Occipital lobe (tissue), 2 donors: ENCODE results near the gene PIH1D2. TPM values are rescaled to one million over a fixed set of nuclear protein-coding genes. Genes with fewer than 3 reads are reported as not detected.

ENCODE experiments used
- small RNA-seq: library from RNA; depleted of rRNA; stranded (forward); fragments of <200 nt; gene quantifications from one replicate; pipeline ENCODE3, GENCODE V24; 2014
- total RNA-seq: library from RNA; depleted of rRNA; stranded (reverse); fragments of >200 nt; gene quantifications from one replicate; pipeline ENCODE4 v1.2.3, GENCODE V29; 2014

The PIH1D2 gene
- total RNA-seq, 1 donor from 2014 or later = 2.0 TPM

Small RNA genes within 50 kb of the gene (small RNA-seq; reads per million reads assigned to genes)
- not detected for gene AP000907.3
- not detected for gene RNU6-893P

Other genes starting within 250 kb of the PIH1D2 start
- gene ALG9, start 202.4 kb downstream of the PIH1D2 start, total RNA-seq = 95.6 TPM
- gene FDXACB1, start 194.9 kb downstream of the PIH1D2 start, total RNA-seq = 12.8 TPM
- gene CFAP68, start 194.5 kb downstream of the PIH1D2 start, total RNA-seq = 6.9 TPM
- 10.3 TPM for gene CRYAB, start 162.2 kb downstream of the PIH1D2 start, total RNA-seq
- gene HSPB2, start 161.3 kb downstream of the PIH1D2 start, total RNA-seq = 0.31 TPM
- not detected for gene C11orf52, start 155.1 kb downstream of the PIH1D2 start, total RNA-seq
- 78.5 TPM for gene DIXDC1, start 136.7 kb downstream of the PIH1D2 start, total RNA-seq
- 46.5 TPM for gene DLAT, start 48.6 kb downstream of the PIH1D2 start, total RNA-seq
- gene NKAPD1, start 282 bp upstream of the PIH1D2 start, total RNA-seq = 52.6 TPM
- 57.4 TPM for gene TIMM8B, start 12.7 kb upstream of the PIH1D2 start, total RNA-seq
- gene SDHD, start 12.9 kb upstream of the PIH1D2 start, total RNA-seq = 73.6 TPM
- gene IL18, start 90.1 kb upstream of the PIH1D2 start, total RNA-seq = 2.0 TPM
- not detected for gene TEX12, start 93.4 kb upstream of the PIH1D2 start, total RNA-seq
- gene BCO2, start 101.5 kb upstream of the PIH1D2 start, total RNA-seq = 2.8 TPM
- 28.2 TPM for gene PTS, start 152.4 kb upstream of the PIH1D2 start, total RNA-seq
- not detected for gene PLET1, start 186.8 kb upstream of the PIH1D2 start, total RNA-seq